ENCODE measurements around the gene TSPAN10. TPM values are rescaled to one million over a fixed set of nuclear protein-coding genes. Genes with fewer than 3 reads are reported as not detected.

The TSPAN10 gene
- total RNA-seq (2012; rRNA removed) (1.1 and 1.4 TPM in 2 replicates), polyA plus RNA-seq (2012; rRNA removed) (4.5 and 5.3 TPM in 2 replicates), Bru-seq, nascent RNA (percentile 36 among the genes with signal in this experiment), BruChase-seq, experiment 1, labeled RNA remaining after a 6-hour chase (percentile 53 among the genes with signal in this experiment), BruChase-seq, experiment 2, labeled RNA remaining after a 2-hour chase (percentile 43 among the genes with signal in this experiment)
- polyA plus RNA-seq (2012; cell fraction: cytosol; rRNA removed): 4.5 and 6.5 TPM in 2 replicates
- polyA plus RNA-seq (2012; cell fraction: nucleus; rRNA removed; ENCODE audit: low replicate concordance): 4.2 and 13.3 TPM in 2 replicates
- long read RNA-seq, partial matches to known transcripts: 4 of 9 reads
- long read RNA-seq, other reads (novel, unspliced or antisense): 2 of 9 reads

- H3K9ac ChIP-seq (ENCODE audit: low read depth, low read length): peak within 1 kb of the TSS; percentile 75
- peaks cover 14% of the 10 kb centered on the region for H3K9me1 ChIP-seq (ENCODE audit: insufficient read depth, low read length)
- H2AK5ac ChIP-seq (ENCODE audit: low read depth, low read length): peak within 1 kb of the TSS; percentile 62
- POLR2A ChIA-PET (ENCODE audit: unreplicated experiment): interaction anchor here (0.6 kb wide), 1 partner anchor 15 kb away, joined by 3 read pairs; no protein-coding TSS in a partner anchor
- H3K4ac ChIP-seq (ENCODE audit: low read depth, low read length): peak within 1 kb of the TSS; percentile 74
- intact Hi-C loops (cut with micrococcal nuclease): loop anchor here (1.0 kb wide), 1 partner anchor 30 kb away; the partner anchor contains the start of genes CCDC137 and OXLD1
- peak within 1 kb of the TSS; percentile 90 for H3K4me2 ChIP-seq (ENCODE audit: low read depth, low read length)
- WGBS, 2 experiments (ENCODE audit: extremely low coverage in 2 of 2, insufficient read length in 1 of 2): 0% methylated on average over 36 of the region's 77 CpGs; no CpG with 5 or more reads in 1 of the 2 experiments
- no peaks in the 10 kb centered on the region for H3K9me3 ChIP-seq (ENCODE audit: control insufficient read depth, insufficient read depth, low read length)
- peak within 1 kb of the TSS; percentile 57 for H3K4me3 ChIP-seq (ENCODE audit: insufficient read depth, low read depth, low read length)
- CTCF ChIA-PET: no interaction called here
- H2AFZ ChIP-seq (replicated peaks; ENCODE audit: low read length, poor library complexity): peak within 1 kb of the TSS; percentile 82
- peak within 1 kb of the TSS; percentile 45 for H2BK5ac ChIP-seq (ENCODE audit: low read depth, low read length, poor library complexity, severe bottlenecking)
- H2BK15ac ChIP-seq (ENCODE audit: low read depth, low read length): no peak within 1 kb of the TSS
- peak within 1 kb of the TSS; percentile 32; the same call in 1 of the 2 replicates for H2BK20ac ChIP-seq (ENCODE audit: low read depth, low read length)
- dilution Hi-C loops (cut with HindIII; ENCODE audit: low sequenced_read_pairs, unreplicated experiment): no loop called here
- H3K36me3 ChIP-seq (ENCODE audit: control insufficient read depth, insufficient read depth, low read length): no peaks in the 10 kb centered on the region
- peak within 1 kb of the TSS; percentile 62; the same call in 1 of the 2 replicates for H3K56ac ChIP-seq (ENCODE audit: extremely low read depth, insufficient read depth, low read length)
- H3K27me3 ChIP-seq (ENCODE audit: control insufficient read depth, insufficient read depth, low read length): no peaks in the 10 kb centered on the region
- in situ Hi-C loops (cut with MboI; ENCODE audit: low sequenced_read_pairs): no loop called here
- H4K91ac ChIP-seq (ENCODE audit: insufficient read depth, low read depth, low read length): peak within 1 kb of the TSS; percentile 18
- peak; percentile 92 for TF ChIP-seq POLR2A (IDR thresholded peaks at IDR 0.05; ENCODE audit: low read depth, low read length)
- TF ChIP-seq SMC3 (IDR thresholded peaks at IDR 0.05; ENCODE audit: low read depth, low read length): peak; percentile 40
- TF ChIP-seq MAZ (IDR thresholded peaks at IDR 0.05; ENCODE audit: borderline replicate concordance, low read depth, low read length): peak; percentile 71; the same call in 1 of the 2 replicates
- TF ChIP-seq NFE2L2 (IDR thresholded peaks at IDR 0.05; ENCODE audit: low read depth, low read length): peak; percentile 44; the same call in 1 of the 2 replicates
- TF ChIP-seq MXI1 (IDR thresholded peaks at IDR 0.05; ENCODE audit: borderline replicate concordance, low read depth, low read length): no peak
- peak within 1 kb of the TSS; percentile 34 for H2BK120ac ChIP-seq (ENCODE audit: low read depth, low read length)
- peaks cover 8% of the 10 kb centered on the region for H3K4me1 ChIP-seq (ENCODE audit: control insufficient read depth, insufficient read depth, low read length)
- peak within 1 kb of the TSS; percentile 95 for H2AK9ac ChIP-seq (replicated peaks; ENCODE audit: low read depth, low read length, poor library complexity)
- H3K23ac ChIP-seq (ENCODE audit: low read depth, low read length): peak within 1 kb of the TSS; percentile 97
- H4K8ac ChIP-seq (ENCODE audit: low read depth in 2 of 2, low read length in 2 of 2): peak within 1 kb of the TSS; percentile 73 to 95
- DNase-seq: peak; percentile 80
- H3K18ac ChIP-seq (ENCODE audit: low read depth, low read length): peak within 1 kb of the TSS; percentile 33; the same call in 1 of the 2 replicates
- H3K27ac ChIP-seq (ENCODE audit: insufficient read depth, low read length): peak within 1 kb of the TSS; percentile 65
- no TSS peak for BruUV-seq (replicated peaks)
- H4K5ac ChIP-seq (ENCODE audit: low read depth, low read length): peak within 1 kb of the TSS; percentile 81
- H3K79me1 ChIP-seq (ENCODE audit: low read depth in 1 of 2, low read length in 2 of 2): peaks cover 5 to 25% of the 10 kb centered on the region in 2 experiments; a peak in 2 of 4 replicates
- peaks cover 45% of the 10 kb centered on the region for H4K20me1 ChIP-seq (ENCODE audit: insufficient read depth, low read length)
- ATAC-seq (ENCODE audit: low read depth): peak; percentile 94
- H3K14ac ChIP-seq (replicated peaks; ENCODE audit: low read depth, low read length): peak within 1 kb of the TSS; percentile 91
These were observed at the start of gene TSPAN10, which contains the start of gene NPLOC4 for GRCh38 chr17:81636505-81637288. TSPAN10 (plus strand) TSS chr17:81637196; CDS start chr17:81642413, 5,217 bp downstream. NPLOC4 (minus strand) TSS chr17:81637112; CDS start chr17:81636930, 182 bp downstream.
